Measurements from ENCODE around the gene HDHD3. TPM values are rescaled to one million over a fixed set of nuclear protein-coding genes. Genes with fewer than 3 reads are reported as not detected.

HDHD3 gene
- total RNA-seq, 2 donors from 2014 or later, result 24.3 to 37.1 TPM

GRCh38 chr9:113345671-113346070, 31.1 kb downstream of the HDHD3 start:
- Mint-ChIP-seq H3K4me3 (no peak overlapping the region), H3K27me3 (ENCODE audit: insufficient read depth) (peaks cover 34% of the 10 kb centered on the region), H3K4me1 (peaks cover 31% of the 10 kb centered on the region), H3K9me3 (no peaks in the 10 kb centered on the region), H3K27ac (no peak overlapping the region), H3K36me3 (ENCODE audit: low read depth) (no peaks in the 10 kb centered on the region)
- H3K4me3 ChIP-seq (ENCODE audit: low read length), result no peak overlapping the region
- no CpG with 5 or more reads among the region's 1 CpG for WGBS, 2 experiments (ENCODE audit: insufficient coverage in 1 of 2, insufficient read length in 1 of 2)
- H3K4me1 ChIP-seq (ENCODE audit: control insufficient read depth, insufficient read depth, low read length), result peaks cover 5% of the 10 kb centered on the region
- DNase-seq, result no peak
- H3K36me3 ChIP-seq (ENCODE audit: control insufficient read depth, insufficient read depth, low read length), result no peaks in the 10 kb centered on the region
- H3K27me3 ChIP-seq (ENCODE audit: control insufficient read depth, insufficient read depth, low read length, poor library complexity, severe bottlenecking), result peaks cover 11% of the 10 kb centered on the region
- H3K9ac ChIP-seq (ENCODE audit: extremely low read depth, low read length, poor library complexity, severe bottlenecking), result no peak overlapping the region
- H3K9me3 ChIP-seq (ENCODE audit: control insufficient read depth, low read length), result no peaks in the 10 kb centered on the region
- no peak for TF ChIP-seq CTCF (conservative IDR thresholded peaks at IDR 0.05)
- no peak overlapping the region for H3K27ac ChIP-seq (ENCODE audit: low read depth, low read length)

- Mint-ChIP-seq H3K4me1 (peaks cover 30% of the 10 kb centered on the region), H3K27me3 (ENCODE audit: insufficient read depth) (peaks cover 32% of the 10 kb centered on the region), H3K4me3 (no peak overlapping the region), H3K36me3 (ENCODE audit: low read depth) (no peaks in the 10 kb centered on the region), H3K9me3 (no peaks in the 10 kb centered on the region), H3K27ac (no peak overlapping the region)
- no peak for DNase-seq
- Histone ChIP-seq H3K27me3 (ENCODE audit: control insufficient read depth, insufficient read depth, low read length, poor library complexity, severe bottlenecking) (peaks cover 6% of the 10 kb centered on the region), H3K27ac (ENCODE audit: low read depth, low read length) (no peak overlapping the region), H3K9me3 (ENCODE audit: control insufficient read depth, low read length) (no peaks in the 10 kb centered on the region), H3K4me3 (ENCODE audit: low read length) (no peak overlapping the region), H3K4me1 (ENCODE audit: control insufficient read depth, insufficient read depth, low read length) (peaks cover 5% of the 10 kb centered on the region), H3K9ac (ENCODE audit: extremely low read depth, low read length, poor library complexity, severe bottlenecking) (no peak overlapping the region), H3K36me3 (ENCODE audit: control insufficient read depth, insufficient read depth, low read length) (no peaks in the 10 kb centered on the region)
- no peak for TF ChIP-seq CTCF (conservative IDR thresholded peaks at IDR 0.05)
- 100% methylated on average over 2 of the region's 2 CpGs; no CpG with 5 or more reads in 1 of the 2 experiments for WGBS, 2 experiments (ENCODE audit: insufficient coverage in 1 of 2, insufficient read length in 1 of 2)
These were observed 31.6 kb downstream of the HDHD3 start for GRCh38 chr9:113345190-113345589.

- no peaks in the 10 kb centered on the region for H3K9me3 Mint-ChIP-seq
- Histone ChIP-seq H3K9me3 (ENCODE audit: control insufficient read depth, low read length) (no peaks in the 10 kb centered on the region), H3K27me3 (ENCODE audit: control insufficient read depth, insufficient read depth, low read length, poor library complexity, severe bottlenecking) (no peaks in the 10 kb centered on the region), H3K36me3 (ENCODE audit: control insufficient read depth, insufficient read depth, low read length) (no peaks in the 10 kb centered on the region), H3K4me1 (ENCODE audit: control insufficient read depth, insufficient read depth, low read length) (peaks cover 5% of the 10 kb centered on the region), H3K4me3 (ENCODE audit: low read length) (no peak overlapping the region), H3K9ac (ENCODE audit: extremely low read depth, low read length, poor library complexity, severe bottlenecking) (no peak overlapping the region), H3K27ac (ENCODE audit: low read depth, low read length) (no peak overlapping the region)
- WGBS, 2 experiments (ENCODE audit: insufficient coverage in 1 of 2, insufficient read length in 1 of 2), result 75 to 80% methylated on average over 1 of the region's 1 CpG
- no peak overlapping the region for H3K4me3 Mint-ChIP-seq
- peaks cover 24% of the 10 kb centered on the region for H3K27me3 Mint-ChIP-seq (ENCODE audit: insufficient read depth)
- peak; percentile 22 for DNase-seq
- H3K27ac Mint-ChIP-seq, result no peak overlapping the region
- peaks cover 37% of the 10 kb centered on the region for H3K4me1 Mint-ChIP-seq
- H3K36me3 Mint-ChIP-seq (ENCODE audit: low read depth), result no peaks in the 10 kb centered on the region
- TF ChIP-seq CTCF (conservative IDR thresholded peaks at IDR 0.05), result no peak
These were observed 33.0 kb downstream of the HDHD3 start for GRCh38 chr9:113343732-113344231.
